Spleen (tissue), 7 donors: ENCODE measurements around the gene CPSF3.

Experiments
- POLR2AphosphoS5 ChIP-seq, 3 donors: sonication (generic); formaldehyde crosslinking; IDR thresholded peaks; one replicate each; pipeline ENCODE4 v1.5.1; 2017; ENCODE audit warnings: antibody characterized with exemption in 3 of 3
- TF ChIP-seq, protein P1 (sequence below), 11 experiments: fragments of 200-600 bp in 7 of 11; fragments of 450-650 bp in 4 of 11; sonication (generic) in 4 of 11; IDR thresholded peaks in 8 of 11; conservative IDR thresholded peaks in 3 of 11; 1 replicate in 7 of 11; 2 replicates in 4 of 11; pipeline versions ENCODE4 v1.4.0 to v1.8.0; 2016 to 2021; ENCODE audit warnings: antibody characterized with exemption in 11 of 11, inconsistent platforms in 4 of 11, mild to moderate bottlenecking in 1 of 11
- donor health status: DM: no; HTN: no; CAD: no; lungs with moderate emphysema.
- donor health status: DM: no; HTN: no; CAD: no.
- donor health status: DM: no; HTN: no; CAD: no.

DNA sequence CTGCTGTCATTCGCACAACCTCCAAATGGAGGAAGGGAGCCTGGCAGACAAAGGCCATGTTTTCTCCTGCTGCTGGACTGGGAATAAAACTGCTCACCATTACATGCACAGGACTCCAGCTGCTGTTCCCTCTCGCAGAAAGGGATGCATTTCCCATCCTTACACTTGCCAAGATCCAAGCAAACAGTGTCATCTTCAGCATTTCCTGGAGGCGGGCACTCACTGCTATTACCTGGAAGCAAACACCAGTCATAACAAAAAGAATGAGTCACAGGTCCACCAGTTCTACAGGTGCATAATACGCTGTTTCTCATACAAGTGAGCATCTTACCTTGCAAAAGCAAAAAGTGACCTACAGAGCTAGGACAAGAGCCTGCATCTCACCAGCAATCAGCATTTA is 73.6 kb downstream of the CPSF3 start:
- TF ChIP-seq, protein P1, sequence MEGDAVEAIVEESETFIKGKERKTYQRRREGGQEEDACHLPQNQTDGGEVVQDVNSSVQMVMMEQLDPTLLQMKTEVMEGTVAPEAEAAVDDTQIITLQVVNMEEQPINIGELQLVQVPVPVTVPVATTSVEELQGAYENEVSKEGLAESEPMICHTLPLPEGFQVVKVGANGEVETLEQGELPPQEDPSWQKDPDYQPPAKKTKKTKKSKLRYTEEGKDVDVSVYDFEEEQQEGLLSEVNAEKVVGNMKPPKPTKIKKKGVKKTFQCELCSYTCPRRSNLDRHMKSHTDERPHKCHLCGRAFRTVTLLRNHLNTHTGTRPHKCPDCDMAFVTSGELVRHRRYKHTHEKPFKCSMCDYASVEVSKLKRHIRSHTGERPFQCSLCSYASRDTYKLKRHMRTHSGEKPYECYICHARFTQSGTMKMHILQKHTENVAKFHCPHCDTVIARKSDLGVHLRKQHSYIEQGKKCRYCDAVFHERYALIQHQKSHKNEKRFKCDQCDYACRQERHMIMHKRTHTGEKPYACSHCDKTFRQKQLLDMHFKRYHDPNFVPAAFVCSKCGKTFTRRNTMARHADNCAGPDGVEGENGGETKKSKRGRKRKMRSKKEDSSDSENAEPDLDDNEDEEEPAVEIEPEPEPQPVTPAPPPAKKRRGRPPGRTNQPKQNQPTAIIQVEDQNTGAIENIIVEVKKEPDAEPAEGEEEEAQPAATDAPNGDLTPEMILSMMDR (IDR thresholded peaks at IDR 0.05 in 8 of 11, conservative IDR thresholded peaks at IDR 0.05 in 3 of 11): no peak
- TF ChIP-seq POLR2AphosphoS5 (IDR thresholded peaks at IDR 0.05): no peak
